HepG2 (cell line): ENCODE data around the gene ATRN. TPM values are rescaled to one million over a fixed set of nuclear protein-coding genes. Genes with fewer than 3 reads are reported as not detected.
A peak's percentile ranks its signal among the peaks of the same experiment; 100 is the strongest.

Experiments
- CHD4 ChIP-seq: fragments of 200-600 bp; sonication (generic); IDR thresholded peaks from 2 replicates; pipeline ENCODE4 v1.7.0; 2017; ENCODE audit warnings: mild to moderate bottlenecking, low read length, borderline replicate concordance
- GTF3A ChIP-seq: sonication (generic); formaldehyde crosslinking; conservative IDR thresholded peaks from 2 replicates; pipeline ENCODE4 v1.4.0; 2020; ENCODE audit warnings: mild to moderate bottlenecking, missing genetic modification reagents
- KLF13 ChIP-seq: sonication (generic); formaldehyde crosslinking; IDR thresholded peaks from 2 replicates; pipeline ENCODE4 v1.4.0; 2020; ENCODE audit warnings: mild to moderate bottlenecking, missing genetic modification reagents
- LCORL ChIP-seq, 2 experiments: fragments of 450-650 bp in 1 of 2; sonication (generic) in 1 of 2; formaldehyde crosslinking in 1 of 2; IDR thresholded peaks; 2 replicates each; pipeline versions ENCODE4 v1.5.0 to v1.6.1; 2017 to 2020; ENCODE audit warnings: antibody characterized with exemption in 1 of 2, missing genetic modification reagents in 1 of 2
- RFX1 ChIP-seq: fragments of 450-650 bp; IDR thresholded peaks from 2 replicates; pipeline ENCODE4 v1.6.1; 2017
- RFX3 ChIP-seq: IDR thresholded peaks from 2 replicates; pipeline ENCODE4 v1.6.1; 2016; ENCODE audit warnings: missing biosample characterization, missing genetic modification reagents
- SALL2 ChIP-seq: sonication (generic); formaldehyde crosslinking; IDR thresholded peaks from 2 replicates; pipeline ENCODE4 v1.8.1; 2023; ENCODE audit warnings: mild to moderate bottlenecking, missing genetic modification reagents, inconsistent platforms
- ZFP37 ChIP-seq: sonication (generic); formaldehyde crosslinking; IDR thresholded peaks from 2 replicates; pipeline ENCODE4 v1.4.0; 2020; ENCODE audit warnings: missing genetic modification reagents, borderline replicate concordance
- ZNF280B ChIP-seq: sonication (generic); formaldehyde crosslinking; IDR thresholded peaks from 2 replicates; pipeline ENCODE4 v1.5.0; 2020; ENCODE audit warnings: missing genetic modification reagents, mild to moderate bottlenecking, borderline replicate concordance
- ZNF414 ChIP-seq: sonication (generic); formaldehyde crosslinking; IDR thresholded peaks from 2 replicates; pipeline ENCODE4 v1.5.0; 2020; ENCODE audit warnings: missing genetic modification reagents
- ZNF501 ChIP-seq: sonication (generic); formaldehyde crosslinking; IDR thresholded peaks from 2 replicates; pipeline ENCODE4 v1.5.1; 2020; ENCODE audit warnings: mild to moderate bottlenecking, moderate library complexity, missing genetic modification reagents
- ZNF572 ChIP-seq: sonication (generic); formaldehyde crosslinking; IDR thresholded peaks from 2 replicates; pipeline ENCODE4 v1.5.1; 2020; ENCODE audit warnings: mild to moderate bottlenecking, missing genetic modification reagents
- ZNF749 ChIP-seq: sonication (generic); formaldehyde crosslinking; IDR thresholded peaks from 2 replicates; pipeline ENCODE4 v1.8.0; 2022; ENCODE audit warnings: mild to moderate bottlenecking, missing genetic modification reagents, moderate library complexity, borderline replicate concordance
- ZNF891 ChIP-seq: sonication (generic); formaldehyde crosslinking; IDR thresholded peaks from 2 replicates; pipeline ENCODE4 v1.5.0; 2020; ENCODE audit warnings: mild to moderate bottlenecking, missing genetic modification reagents
- ZSCAN21 ChIP-seq: sonication (generic); formaldehyde crosslinking; IDR thresholded peaks from 2 replicates; pipeline ENCODE4 v1.8.0; 2022; ENCODE audit warnings: mild to moderate bottlenecking, missing genetic modification reagents, moderate library complexity, borderline replicate concordance
- polyA plus RNA-seq, 8 experiments: library from polyadenylated mRNA; depleted of rRNA in 3 of 8; stranded (reverse) in 7 of 8; unstranded in 1 of 8; fragments of >200 nt; fragmentation: Illumina TruSeq in 4 of 8; extraction: Trizol in 4 of 8; gene quantifications; 2 replicates each; pipeline versions ENCODE4 v1.2.1 to v1.2.3, GENCODE V29; 2011 to 2016; ENCODE audit warnings: low read depth in 4 of 8, missing spikeins in 1 of 8, mixed read lengths in 1 of 8; ENCODE audit not compliant: insufficient read depth in 1 of 8
- total RNA-seq, 5 experiments: library from RNA; depleted of rRNA; stranded (reverse); fragments of >200 nt; fragmentation: Illumina TruSeq; extraction: Trizol; gene quantifications; 2 replicates each; pipeline ENCODE4 v1.2.3, GENCODE V29; 2016; ENCODE audit warnings: low read depth in 1 of 5
- TF ChIP-seq, protein P1 (sequence below): IDR thresholded peaks from 2 replicates; pipeline ENCODE4 v1.4.0; 2020; ENCODE audit warnings: mild to moderate bottlenecking, missing genetic modification reagents
- TF ChIP-seq, protein P2 (sequence below): sonication (generic); formaldehyde crosslinking; IDR thresholded peaks from 2 replicates; pipeline ENCODE4 v1.4.0; 2020; ENCODE audit warnings: missing genetic modification reagents, mild to moderate bottlenecking, borderline replicate concordance

The ATRN gene
- total and polyA plus RNA-seq, 2 of the 13 experiments (the other 11 are each of a cell fraction or from before 2014, with no cell fraction given) = 44.2 to 81.1 TPM

DNA sequence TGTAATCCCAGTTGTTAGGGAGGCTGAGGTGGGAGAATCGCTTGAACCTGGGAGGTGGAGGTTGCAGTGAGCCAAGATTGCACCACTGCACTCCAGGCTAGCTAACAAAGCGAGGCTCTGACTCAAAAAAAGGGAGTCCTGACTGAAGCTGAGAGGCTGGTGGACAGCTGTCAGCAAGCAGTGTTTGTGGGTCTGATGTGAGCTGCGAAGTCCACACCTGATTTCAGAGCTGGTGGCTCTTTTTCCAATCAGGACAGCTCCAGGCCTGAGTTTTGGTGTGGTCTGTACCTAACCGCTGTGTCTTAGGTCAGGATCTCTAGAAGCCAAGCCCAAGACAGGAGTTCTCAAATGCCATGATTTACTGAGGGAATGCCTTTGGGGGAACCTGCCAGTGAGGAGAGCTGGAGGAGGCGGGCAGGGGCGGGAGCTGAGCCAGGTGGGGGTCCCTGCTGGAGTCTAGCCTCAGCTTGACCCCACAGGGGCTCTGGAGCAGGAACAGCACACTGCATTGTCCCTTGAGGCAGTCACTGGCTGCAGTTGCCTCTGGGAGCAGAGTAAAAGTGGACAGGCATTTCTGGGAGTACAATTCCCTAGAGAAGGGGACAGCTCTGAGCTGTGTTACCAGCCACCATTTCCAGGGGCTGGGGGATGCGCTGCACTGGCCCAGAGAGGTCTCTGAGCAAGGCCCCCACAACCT is 187.3 kb downstream of the ATRN start (continued):
- TF ChIP-seq GTF3A (CRISPR knock-in tag) (no peak), ZNF280B (CRISPR knock-in tag) (no peak), RFX3 (CRISPR knock-in tag) (no peak), KLF13 (peak; percentile 51; the same call in 1 of the 2 replicates), ZNF749 (CRISPR knock-in tag) (no peak), ZFP37 (CRISPR knock-in tag) (no peak), SALL2 (no peak), ZNF414 (CRISPR knock-in tag) (no peak), ZNF572 (CRISPR knock-in tag) (peak; percentile 88), ZSCAN21 (0 out of 2 replicates have a peak, but pooled peaks have one; percentile 34), ZNF501 (CRISPR knock-in tag) (0 out of 2 replicates have a peak, but pooled peaks have one; percentile 41), LCORL (IDR thresholded peaks at IDR 0.05) (no peak), LCORL (CRISPR knock-in tag; IDR thresholded peaks at IDR 0.05) (no peak), CHD4 (peak; percentile 62; the same call in 1 of the 2 replicates), ZNF891 (CRISPR knock-in tag) (peak; percentile 73; the same call in 1 of the 2 replicates), RFX1 (no peak)
- TF ChIP-seq, protein P1, sequence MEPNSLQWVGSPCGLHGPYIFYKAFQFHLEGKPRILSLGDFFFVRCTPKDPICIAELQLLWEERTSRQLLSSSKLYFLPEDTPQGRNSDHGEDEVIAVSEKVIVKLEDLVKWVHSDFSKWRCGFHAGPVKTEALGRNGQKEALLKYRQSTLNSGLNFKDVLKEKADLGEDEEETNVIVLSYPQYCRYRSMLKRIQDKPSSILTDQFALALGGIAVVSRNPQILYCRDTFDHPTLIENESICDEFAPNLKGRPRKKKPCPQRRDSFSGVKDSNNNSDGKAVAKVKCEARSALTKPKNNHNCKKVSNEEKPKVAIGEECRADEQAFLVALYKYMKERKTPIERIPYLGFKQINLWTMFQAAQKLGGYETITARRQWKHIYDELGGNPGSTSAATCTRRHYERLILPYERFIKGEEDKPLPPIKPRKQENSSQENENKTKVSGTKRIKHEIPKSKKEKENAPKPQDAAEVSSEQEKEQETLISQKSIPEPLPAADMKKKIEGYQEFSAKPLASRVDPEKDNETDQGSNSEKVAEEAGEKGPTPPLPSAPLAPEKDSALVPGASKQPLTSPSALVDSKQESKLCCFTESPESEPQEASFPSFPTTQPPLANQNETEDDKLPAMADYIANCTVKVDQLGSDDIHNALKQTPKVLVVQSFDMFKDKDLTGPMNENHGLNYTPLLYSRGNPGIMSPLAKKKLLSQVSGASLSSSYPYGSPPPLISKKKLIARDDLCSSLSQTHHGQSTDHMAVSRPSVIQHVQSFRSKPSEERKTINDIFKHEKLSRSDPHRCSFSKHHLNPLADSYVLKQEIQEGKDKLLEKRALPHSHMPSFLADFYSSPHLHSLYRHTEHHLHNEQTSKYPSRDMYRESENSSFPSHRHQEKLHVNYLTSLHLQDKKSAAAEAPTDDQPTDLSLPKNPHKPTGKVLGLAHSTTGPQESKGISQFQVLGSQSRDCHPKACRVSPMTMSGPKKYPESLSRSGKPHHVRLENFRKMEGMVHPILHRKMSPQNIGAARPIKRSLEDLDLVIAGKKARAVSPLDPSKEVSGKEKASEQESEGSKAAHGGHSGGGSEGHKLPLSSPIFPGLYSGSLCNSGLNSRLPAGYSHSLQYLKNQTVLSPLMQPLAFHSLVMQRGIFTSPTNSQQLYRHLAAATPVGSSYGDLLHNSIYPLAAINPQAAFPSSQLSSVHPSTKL (CRISPR knock-in tag) = no peak
- TF ChIP-seq, protein P2, sequence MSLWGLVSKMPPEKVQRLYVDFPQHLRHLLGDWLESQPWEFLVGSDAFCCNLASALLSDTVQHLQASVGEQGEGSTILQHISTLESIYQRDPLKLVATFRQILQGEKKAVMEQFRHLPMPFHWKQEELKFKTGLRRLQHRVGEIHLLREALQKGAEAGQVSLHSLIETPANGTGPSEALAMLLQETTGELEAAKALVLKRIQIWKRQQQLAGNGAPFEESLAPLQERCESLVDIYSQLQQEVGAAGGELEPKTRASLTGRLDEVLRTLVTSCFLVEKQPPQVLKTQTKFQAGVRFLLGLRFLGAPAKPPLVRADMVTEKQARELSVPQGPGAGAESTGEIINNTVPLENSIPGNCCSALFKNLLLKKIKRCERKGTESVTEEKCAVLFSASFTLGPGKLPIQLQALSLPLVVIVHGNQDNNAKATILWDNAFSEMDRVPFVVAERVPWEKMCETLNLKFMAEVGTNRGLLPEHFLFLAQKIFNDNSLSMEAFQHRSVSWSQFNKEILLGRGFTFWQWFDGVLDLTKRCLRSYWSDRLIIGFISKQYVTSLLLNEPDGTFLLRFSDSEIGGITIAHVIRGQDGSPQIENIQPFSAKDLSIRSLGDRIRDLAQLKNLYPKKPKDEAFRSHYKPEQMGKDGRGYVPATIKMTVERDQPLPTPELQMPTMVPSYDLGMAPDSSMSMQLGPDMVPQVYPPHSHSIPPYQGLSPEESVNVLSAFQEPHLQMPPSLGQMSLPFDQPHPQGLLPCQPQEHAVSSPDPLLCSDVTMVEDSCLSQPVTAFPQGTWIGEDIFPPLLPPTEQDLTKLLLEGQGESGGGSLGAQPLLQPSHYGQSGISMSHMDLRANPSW (CRISPR knock-in tag) = no peak
